SK-N-SH (cell line): ENCODE results near the gene TELO2. TPM values are rescaled to one million over a fixed set of nuclear protein-coding genes. Genes with fewer than 3 reads are reported as not detected.

Source experiments
- CTCF ChIA-PET: fragments of 300-600, 350-600 bp; formaldehyde crosslinking; extraction: SDS; loops from one replicate; lab custom pipeline; 2021; lab: Yijun Ruan, JAX
- POLR2A ChIA-PET: fragments of 350-600 bp; sonication (Branson Sonifier 250); formaldehyde crosslinking; extraction: SDS; loops from one replicate; lab custom pipeline; 2020; ENCODE audit warnings: antibody characterized with exemption, inconsistent platforms; lab: Yijun Ruan, JAX
- DNase-seq: peaks from one replicate; pipeline ENCODE4 v3.0.0; 2012
- H2AFZ ChIP-seq: fragments of 200-600 bp; sonication (generic); 2 replicates; pipeline ENCODE4 v1.8.1; 2016; ENCODE audit warnings: antibody characterized with exemption, mild to moderate bottlenecking, low read depth
- H3F3A ChIP-seq: fragments of 200-600 bp; sonication (generic); replicated peaks from 2 replicates; pipeline ENCODE3; 2016; ENCODE audit warnings: antibody characterized with exemption, mild to moderate bottlenecking; ENCODE audit not compliant: insufficient read depth
- H3K27ac ChIP-seq, 2 experiments: fragments of 200-500 bp in 1 of 2; fragments of 200-600 bp in 1 of 2; sonication (Bioruptor generic) in 1 of 2; sonication (generic), shearing (Covaris generic) in 1 of 2; 2 replicates each; pipeline versions ENCODE4 v1.5.1 to v1.6.1; 2014 to 2016; ENCODE audit warnings: low read depth in 2 of 2, inconsistent platforms in 1 of 2, low read length in 1 of 2, mild to moderate bottlenecking in 1 of 2, mixed read lengths in 1 of 2
- H3K27me3 ChIP-seq: fragments of 200-600 bp; sonication (generic), shearing (Covaris generic); 2 replicates; pipeline ENCODE4 v1.6.1; 2016; ENCODE audit warnings: mixed run types; ENCODE audit not compliant: insufficient read depth
- H3K36me3 ChIP-seq, 2 experiments: fragments of 200-500 bp in 1 of 2; fragments of 200-600 bp in 1 of 2; sonication (Bioruptor generic) in 1 of 2; sonication (generic) in 1 of 2; replicated peaks in 1 of 2; 2 replicates each; pipeline versions ENCODE3 to v1.5.1; 2014 to 2016; ENCODE audit warnings: low read length in 1 of 2, mild to moderate bottlenecking in 1 of 2; ENCODE audit not compliant: insufficient read depth in 2 of 2, control insufficient read depth in 1 of 2
- H3K4me1 ChIP-seq, 2 experiments: fragments of 200-500 bp in 1 of 2; fragments of 200-600 bp in 1 of 2; sonication (Bioruptor generic) in 1 of 2; sonication (generic), shearing (Covaris generic) in 1 of 2; 2 replicates each; pipeline versions ENCODE4 v1.5.1 to v1.6.1; 2014 to 2016; ENCODE audit warnings: low read depth in 1 of 2, low read length in 1 of 2, mixed run types in 1 of 2; ENCODE audit not compliant: insufficient read depth in 2 of 2, control insufficient read depth in 1 of 2
- H3K4me2 ChIP-seq: fragments of 200-600 bp; sonication (generic), shearing (Covaris generic); 2 replicates; pipeline ENCODE4 v1.6.1; 2017; ENCODE audit warnings: mixed run types
- H3K4me3 ChIP-seq, 2 experiments: fragments of 200-500 bp in 1 of 2; fragments of 200-600 bp in 1 of 2; sonication (Bioruptor generic) in 1 of 2; sonication (generic), shearing (Covaris generic) in 1 of 2; 2 replicates each; pipeline versions ENCODE4 v1.5.1 to v1.8.1; 2014 to 2016; ENCODE audit warnings: low read depth in 2 of 2, inconsistent platforms in 1 of 2, low read length in 1 of 2, mild to moderate bottlenecking in 1 of 2, mixed read lengths in 1 of 2, moderate library complexity in 1 of 2
- H3K79me2 ChIP-seq: fragments of 200-600 bp; sonication (generic); 2 replicates; pipeline ENCODE4 v1.8.1; 2017; ENCODE audit warnings: mild to moderate bottlenecking; ENCODE audit not compliant: insufficient read depth
- H3K9ac ChIP-seq: fragments of 200-600 bp; sonication (generic); 2 replicates; pipeline ENCODE4 v1.6.1; 2017; ENCODE audit warnings: mixed run types
- H3K9me2 ChIP-seq: fragments of 200-600 bp; sonication (generic); 2 replicates; pipeline ENCODE4 v1.6.1; 2017; ENCODE audit warnings: mixed run types
- H3K9me3 ChIP-seq: fragments of 200-600 bp; sonication (generic); 2 replicates; pipeline ENCODE4 v1.6.1; 2017; ENCODE audit warnings: mixed run types, mild to moderate bottlenecking, moderate library complexity
- H4K20me1 ChIP-seq: fragments of 200-600 bp; sonication (generic); 2 replicates; pipeline ENCODE4 v1.6.1; 2017; ENCODE audit warnings: mild to moderate bottlenecking, mixed run types; ENCODE audit not compliant: insufficient read depth
- CHD2 ChIP-seq: fragments of 150-350 bp; IDR thresholded peaks from 2 replicates; pipeline ENCODE4 v1.6.1; 2018; ENCODE audit warnings: low read length; ENCODE audit not compliant: partially characterized antibody
- CTCF ChIP-seq: fragments of 200-600 bp; sonication (generic); IDR thresholded peaks from 2 replicates; pipeline ENCODE4 v1.6.1; 2017; ENCODE audit warnings: antibody characterized with exemption, mild to moderate bottlenecking, moderate library complexity
- ELF1 ChIP-seq: IDR thresholded peaks from 2 replicates; pipeline ENCODE4 v1.4.0; 2012
- FOSL2 ChIP-seq: IDR thresholded peaks from 2 replicates; pipeline ENCODE4 v1.4.0; 2012; ENCODE audit warnings: low read depth, mild to moderate bottlenecking, moderate library complexity, borderline replicate concordance
- FOXJ3 ChIP-seq: sonication (generic); formaldehyde crosslinking; IDR thresholded peaks from 2 replicates; pipeline ENCODE4 v1.5.1; 2020; ENCODE audit warnings: mild to moderate bottlenecking, missing genetic modification reagents
- GABPA ChIP-seq: IDR thresholded peaks from 2 replicates; pipeline ENCODE4 v1.4.0; 2012; ENCODE audit warnings: low read depth, mild to moderate bottlenecking
- GATA2 ChIP-seq: sonication (generic); formaldehyde crosslinking; IDR thresholded peaks from 2 replicates; pipeline ENCODE4 v1.5.0; 2020; ENCODE audit warnings: mild to moderate bottlenecking, missing genetic modification reagents
- JUND ChIP-seq: IDR thresholded peaks from 2 replicates; pipeline ENCODE4 v1.4.0; 2012
- MEF2A ChIP-seq: IDR thresholded peaks from 2 replicates; pipeline ENCODE4 v1.4.0; 2012; ENCODE audit warnings: low read depth, borderline replicate concordance
- MXI1 ChIP-seq: IDR thresholded peaks from 2 replicates; pipeline ENCODE4 v1.6.1; 2012; ENCODE audit warnings: mild to moderate bottlenecking, low read depth, low read length, improper control_type of control experiment
- RAD21 ChIP-seq: IDR thresholded peaks from 2 replicates; pipeline ENCODE4 v1.6.1; 2012; ENCODE audit warnings: mild to moderate bottlenecking, low read length
- RCOR1 ChIP-seq: fragments of 150-350 bp; IDR thresholded peaks from 2 replicates; pipeline ENCODE4 v1.6.1; 2017; ENCODE audit warnings: antibody characterized with exemption, low read length
- SIN3A ChIP-seq: IDR thresholded peaks from 2 replicates; pipeline ENCODE4 v1.6.1; 2012; ENCODE audit warnings: low read depth, mild to moderate bottlenecking, low read length, moderate library complexity, borderline replicate concordance
- TAF1 ChIP-seq: IDR thresholded peaks from 2 replicates; pipeline ENCODE4 v1.6.1; 2012; ENCODE audit warnings: low read depth, mild to moderate bottlenecking, low read length, moderate library complexity, borderline replicate concordance
- TCF12 ChIP-seq: IDR thresholded peaks from 2 replicates; pipeline ENCODE4 v1.4.0; 2012
- WGBS: methylation state at CpG from one replicate; pipeline ENCODE4 v1.1.6; 2017; ENCODE audit warnings: low lambda C conversion rate; 5-methylcytosine and 5-hydroxymethylcytosine counted together
- polyA plus RNA-seq, 3 experiments: library from polyadenylated mRNA; depleted of rRNA; stranded (reverse); fragments of >200 nt; gene quantifications; 2 replicates each; pipeline ENCODE4 v1.2.3, GENCODE V29; 2012
- TF ChIP-seq, protein P1 (sequence below): IDR thresholded peaks from 2 replicates; pipeline ENCODE4 v1.4.0; 2012; ENCODE audit warnings: low read depth, borderline replicate concordance
- TF ChIP-seq, protein P2 (sequence below): IDR thresholded peaks from 2 replicates; pipeline ENCODE4 v1.6.1; 2012; ENCODE audit warnings: mild to moderate bottlenecking, low read depth, low read length, moderate library complexity
- TF ChIP-seq, protein P3 (sequence below): IDR thresholded peaks from 2 replicates; pipeline ENCODE4 v1.4.0; 2012; ENCODE audit warnings: low read depth, borderline replicate concordance
- TF ChIP-seq, protein P4 (sequence below): IDR thresholded peaks from 2 replicates; pipeline ENCODE4 v1.4.0; 2012; ENCODE audit warnings: low read depth

The TELO2 gene
- polyA plus RNA-seq, 1 of the 3 experiments (the other 2 are of a cell fraction) = 24.2 TPM

- peaks cover 0 to 9% of the 10 kb centered on the region in 2 experiments; a peak in 1 of 4 replicates for H3K4me1 ChIP-seq
- H3K79me2 ChIP-seq = peaks cover 8% of the 10 kb centered on the region; the same call in 1 of the 2 replicates
- no peak overlapping the region for H2AFZ ChIP-seq
- ChIA-PET CTCF (interaction anchor here (1.0 kb wide), 1 partner anchor 235 kb away, joined by 3 read pairs; no protein-coding TSS in a partner anchor), POLR2A (no interaction called here)
- no peaks in the 10 kb centered on the region for H4K20me1 ChIP-seq
- H3K27me3 ChIP-seq = no peaks in the 10 kb centered on the region
- no peak for DNase-seq
- H3K9ac ChIP-seq = no peak overlapping the region
- no peaks in the 10 kb centered on the region for H3K36me3 ChIP-seq
- H3K4me2 ChIP-seq = no peak overlapping the region
- no peak overlapping the region for H3K27ac ChIP-seq
- H3K9me2 ChIP-seq = no peaks in the 10 kb centered on the region
- no peaks in the 10 kb centered on the region for H3F3A ChIP-seq
- 89% methylated on average over 9 of the region's 12 CpGs for WGBS
- no peak overlapping the region for H3K4me3 ChIP-seq
- no peaks in the 10 kb centered on the region for H3K9me3 ChIP-seq
- TF ChIP-seq, protein P1, sequence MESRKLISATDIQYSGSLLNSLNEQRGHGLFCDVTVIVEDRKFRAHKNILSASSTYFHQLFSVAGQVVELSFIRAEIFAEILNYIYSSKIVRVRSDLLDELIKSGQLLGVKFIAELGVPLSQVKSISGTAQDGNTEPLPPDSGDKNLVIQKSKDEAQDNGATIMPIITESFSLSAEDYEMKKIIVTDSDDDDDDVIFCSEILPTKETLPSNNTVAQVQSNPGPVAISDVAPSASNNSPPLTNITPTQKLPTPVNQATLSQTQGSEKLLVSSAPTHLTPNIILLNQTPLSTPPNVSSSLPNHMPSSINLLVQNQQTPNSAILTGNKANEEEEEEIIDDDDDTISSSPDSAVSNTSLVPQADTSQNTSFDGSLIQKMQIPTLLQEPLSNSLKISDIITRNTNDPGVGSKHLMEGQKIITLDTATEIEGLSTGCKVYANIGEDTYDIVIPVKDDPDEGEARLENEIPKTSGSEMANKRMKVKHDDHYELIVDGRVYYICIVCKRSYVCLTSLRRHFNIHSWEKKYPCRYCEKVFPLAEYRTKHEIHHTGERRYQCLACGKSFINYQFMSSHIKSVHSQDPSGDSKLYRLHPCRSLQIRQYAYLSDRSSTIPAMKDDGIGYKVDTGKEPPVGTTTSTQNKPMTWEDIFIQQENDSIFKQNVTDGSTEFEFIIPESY = no peak
- no peak for TF ChIP-seq SIN3A
- no peak for TF ChIP-seq GABPA
- TF ChIP-seq RCOR1 = no peak
- TF ChIP-seq ELF1 = no peak
- no peak for TF ChIP-seq TCF12
- TF ChIP-seq TAF1 = no peak
- no peak for TF ChIP-seq MEF2A
- TF ChIP-seq, protein P2, sequence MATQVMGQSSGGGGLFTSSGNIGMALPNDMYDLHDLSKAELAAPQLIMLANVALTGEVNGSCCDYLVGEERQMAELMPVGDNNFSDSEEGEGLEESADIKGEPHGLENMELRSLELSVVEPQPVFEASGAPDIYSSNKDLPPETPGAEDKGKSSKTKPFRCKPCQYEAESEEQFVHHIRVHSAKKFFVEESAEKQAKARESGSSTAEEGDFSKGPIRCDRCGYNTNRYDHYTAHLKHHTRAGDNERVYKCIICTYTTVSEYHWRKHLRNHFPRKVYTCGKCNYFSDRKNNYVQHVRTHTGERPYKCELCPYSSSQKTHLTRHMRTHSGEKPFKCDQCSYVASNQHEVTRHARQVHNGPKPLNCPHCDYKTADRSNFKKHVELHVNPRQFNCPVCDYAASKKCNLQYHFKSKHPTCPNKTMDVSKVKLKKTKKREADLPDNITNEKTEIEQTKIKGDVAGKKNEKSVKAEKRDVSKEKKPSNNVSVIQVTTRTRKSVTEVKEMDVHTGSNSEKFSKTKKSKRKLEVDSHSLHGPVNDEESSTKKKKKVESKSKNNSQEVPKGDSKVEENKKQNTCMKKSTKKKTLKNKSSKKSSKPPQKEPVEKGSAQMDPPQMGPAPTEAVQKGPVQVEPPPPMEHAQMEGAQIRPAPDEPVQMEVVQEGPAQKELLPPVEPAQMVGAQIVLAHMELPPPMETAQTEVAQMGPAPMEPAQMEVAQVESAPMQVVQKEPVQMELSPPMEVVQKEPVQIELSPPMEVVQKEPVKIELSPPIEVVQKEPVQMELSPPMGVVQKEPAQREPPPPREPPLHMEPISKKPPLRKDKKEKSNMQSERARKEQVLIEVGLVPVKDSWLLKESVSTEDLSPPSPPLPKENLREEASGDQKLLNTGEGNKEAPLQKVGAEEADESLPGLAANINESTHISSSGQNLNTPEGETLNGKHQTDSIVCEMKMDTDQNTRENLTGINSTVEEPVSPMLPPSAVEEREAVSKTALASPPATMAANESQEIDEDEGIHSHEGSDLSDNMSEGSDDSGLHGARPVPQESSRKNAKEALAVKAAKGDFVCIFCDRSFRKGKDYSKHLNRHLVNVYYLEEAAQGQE = no peak
- no peak for TF ChIP-seq MXI1
- TF ChIP-seq RAD21 = no peak
- TF ChIP-seq JUND = no peak
- TF ChIP-seq FOXJ3 = no peak
- TF ChIP-seq, protein P3, sequence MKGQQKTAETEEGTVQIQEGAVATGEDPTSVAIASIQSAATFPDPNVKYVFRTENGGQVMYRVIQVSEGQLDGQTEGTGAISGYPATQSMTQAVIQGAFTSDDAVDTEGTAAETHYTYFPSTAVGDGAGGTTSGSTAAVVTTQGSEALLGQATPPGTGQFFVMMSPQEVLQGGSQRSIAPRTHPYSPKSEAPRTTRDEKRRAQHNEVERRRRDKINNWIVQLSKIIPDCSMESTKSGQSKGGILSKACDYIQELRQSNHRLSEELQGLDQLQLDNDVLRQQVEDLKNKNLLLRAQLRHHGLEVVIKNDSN = no peak
- no peak for TF ChIP-seq GATA2 (CRISPR knock-in tag)
- no peak for TF ChIP-seq CHD2
- TF ChIP-seq CTCF = no peak
- no peak for TF ChIP-seq FOSL2
- TF ChIP-seq, protein P4, sequence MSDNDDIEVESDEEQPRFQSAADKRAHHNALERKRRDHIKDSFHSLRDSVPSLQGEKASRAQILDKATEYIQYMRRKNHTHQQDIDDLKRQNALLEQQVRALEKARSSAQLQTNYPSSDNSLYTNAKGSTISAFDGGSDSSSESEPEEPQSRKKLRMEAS = no peak
- TF ChIP-seq, all 33 proteins: peak for 0
Observed at GRCh38 chr16:1489077-1489476, 4.1 kb upstream of the TELO2 start.
